KMS-11 (cell line): ENCODE measurements around the gene RYR1.

Source experiments
- H2AFZ ChIP-seq: fragments of 200-600 bp; sonication (generic); 2 replicates; pipeline ENCODE4 v1.6.1; 2016; ENCODE audit warnings: antibody characterized with exemption, mixed run types, low read depth
- H3K27ac ChIP-seq: fragments of 200-600 bp; sonication (generic); 2 replicates; pipeline ENCODE4 v1.6.1; 2016; ENCODE audit warnings: mild to moderate bottlenecking, mixed run types
- H3K27me3 ChIP-seq: fragments of 200-600 bp; sonication (generic); 2 replicates; pipeline ENCODE4 v1.6.1; 2017; ENCODE audit warnings: mild to moderate bottlenecking, low read depth, mixed run types, moderate library complexity; ENCODE audit not compliant: insufficient read depth
- H3K36me3 ChIP-seq: fragments of 200-600 bp; sonication (generic); 2 replicates; pipeline ENCODE4 v1.6.1; 2017; ENCODE audit warnings: mild to moderate bottlenecking, mixed run types; ENCODE audit not compliant: insufficient read depth
- H3K4me1 ChIP-seq: fragments of 200-600 bp; sonication (generic); 2 replicates; pipeline ENCODE4 v1.6.1; 2016; ENCODE audit warnings: mild to moderate bottlenecking, low read depth, mixed run types; ENCODE audit not compliant: poor library complexity, severe bottlenecking
- H3K4me2 ChIP-seq: fragments of 200-600 bp; sonication (generic); 2 replicates; pipeline ENCODE4 v1.7.0; 2016; ENCODE audit warnings: mild to moderate bottlenecking, mixed run types
- H3K4me3 ChIP-seq: fragments of 200-600 bp; sonication (generic); IDR thresholded peaks from 2 replicates; pipeline ENCODE4 v1.6.1; 2017; ENCODE audit warnings: low read depth, low read length, mixed read lengths; ENCODE audit not compliant: insufficient read depth
- H3K79me2 ChIP-seq: fragments of 200-600 bp; sonication (generic); 2 replicates; pipeline ENCODE4 v1.6.1; 2016; ENCODE audit warnings: low read depth, mixed run types; ENCODE audit not compliant: insufficient read depth
- H3K9ac ChIP-seq: fragments of 200-600 bp; sonication (generic); 2 replicates; pipeline ENCODE4 v1.6.1; 2016; ENCODE audit warnings: mild to moderate bottlenecking, mixed run types
- H4K20me1 ChIP-seq: fragments of 200-600 bp; sonication (generic); 2 replicates; pipeline ENCODE4 v1.6.1; 2016; ENCODE audit warnings: mild to moderate bottlenecking, mixed run types; ENCODE audit not compliant: insufficient read depth
- TF ChIP-seq, protein P1 (sequence below): fragments of 200-600 bp; sonication (generic); conservative IDR thresholded peaks from 2 replicates; pipeline ENCODE4 v1.6.1; 2017; ENCODE audit warnings: low read depth, mild to moderate bottlenecking, antibody characterized with exemption, low read length, moderate library complexity, mixed read lengths

The RYR1 gene

DNA sequence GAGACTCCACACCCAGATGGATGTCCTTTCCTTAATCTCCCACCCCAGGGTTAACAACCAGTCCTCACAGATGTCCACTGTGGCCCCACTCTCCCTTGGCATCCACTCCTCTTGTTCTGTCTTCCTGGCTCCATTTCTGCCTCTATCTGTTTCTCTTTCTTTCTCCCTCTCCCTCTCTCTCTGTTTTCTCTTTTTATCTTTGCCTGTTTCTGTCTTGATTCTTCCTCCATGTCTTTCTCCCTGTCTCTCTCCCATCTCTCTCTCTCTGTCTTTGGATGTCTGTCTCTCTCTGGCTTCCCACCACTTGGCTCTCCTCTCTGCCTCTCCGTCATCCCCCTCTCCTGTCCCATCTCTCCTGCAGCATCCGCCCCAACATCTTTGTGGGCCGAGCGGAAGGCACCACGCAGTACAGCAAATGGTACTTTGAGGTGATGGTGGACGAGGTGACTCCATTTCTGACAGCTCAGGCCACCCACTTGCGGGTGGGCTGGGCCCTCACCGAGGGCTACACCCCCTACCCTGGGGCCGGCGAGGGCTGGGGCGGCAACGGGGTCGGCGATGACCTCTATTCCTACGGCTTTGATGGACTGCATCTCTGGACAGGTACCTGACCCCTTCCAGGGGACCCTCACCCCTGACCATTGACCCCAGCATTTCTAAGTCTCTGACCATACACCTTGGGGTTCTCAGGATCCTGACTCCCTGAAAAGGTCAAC is 24.4 kb downstream of the RYR1 start:
- Histone ChIP-seq H3K27ac (no peak overlapping the region), H3K9ac (no peak overlapping the region), H3K4me3 (no peak overlapping the region), H2AFZ (no peak overlapping the region), H3K36me3 (no peaks in the 10 kb centered on the region), H3K79me2 (no peaks in the 10 kb centered on the region), H3K4me2 (no peak overlapping the region), H3K4me1 (no peaks in the 10 kb centered on the region), H4K20me1 (no peaks in the 10 kb centered on the region), H3K27me3 (peaks cover 25% of the 10 kb centered on the region)
- TF ChIP-seq, protein P1, sequence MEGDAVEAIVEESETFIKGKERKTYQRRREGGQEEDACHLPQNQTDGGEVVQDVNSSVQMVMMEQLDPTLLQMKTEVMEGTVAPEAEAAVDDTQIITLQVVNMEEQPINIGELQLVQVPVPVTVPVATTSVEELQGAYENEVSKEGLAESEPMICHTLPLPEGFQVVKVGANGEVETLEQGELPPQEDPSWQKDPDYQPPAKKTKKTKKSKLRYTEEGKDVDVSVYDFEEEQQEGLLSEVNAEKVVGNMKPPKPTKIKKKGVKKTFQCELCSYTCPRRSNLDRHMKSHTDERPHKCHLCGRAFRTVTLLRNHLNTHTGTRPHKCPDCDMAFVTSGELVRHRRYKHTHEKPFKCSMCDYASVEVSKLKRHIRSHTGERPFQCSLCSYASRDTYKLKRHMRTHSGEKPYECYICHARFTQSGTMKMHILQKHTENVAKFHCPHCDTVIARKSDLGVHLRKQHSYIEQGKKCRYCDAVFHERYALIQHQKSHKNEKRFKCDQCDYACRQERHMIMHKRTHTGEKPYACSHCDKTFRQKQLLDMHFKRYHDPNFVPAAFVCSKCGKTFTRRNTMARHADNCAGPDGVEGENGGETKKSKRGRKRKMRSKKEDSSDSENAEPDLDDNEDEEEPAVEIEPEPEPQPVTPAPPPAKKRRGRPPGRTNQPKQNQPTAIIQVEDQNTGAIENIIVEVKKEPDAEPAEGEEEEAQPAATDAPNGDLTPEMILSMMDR: no peak

DNA sequence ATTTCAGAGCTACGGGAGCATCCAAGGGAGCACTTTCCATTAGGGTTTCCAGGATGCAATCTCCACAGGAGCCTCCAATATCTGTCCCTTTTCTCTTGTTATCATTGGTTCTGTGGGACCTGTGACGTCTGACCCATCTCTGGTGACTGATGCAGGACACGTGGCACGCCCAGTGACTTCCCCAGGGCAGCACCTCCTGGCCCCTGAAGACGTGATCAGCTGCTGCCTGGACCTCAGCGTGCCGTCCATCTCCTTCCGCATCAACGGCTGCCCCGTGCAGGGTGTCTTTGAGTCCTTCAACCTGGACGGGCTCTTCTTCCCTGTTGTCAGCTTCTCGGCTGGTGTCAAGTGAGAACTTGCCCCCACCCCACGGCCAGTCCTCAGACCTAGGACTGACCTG is 25.5 kb downstream of the RYR1 start:
- no peaks in the 10 kb centered on the region for H4K20me1 ChIP-seq
- TF ChIP-seq, protein P1: no peak
- H3K36me3 ChIP-seq: no peaks in the 10 kb centered on the region
- H3K27me3 ChIP-seq: peaks cover 25% of the 10 kb centered on the region
- no peaks in the 10 kb centered on the region for H3K79me2 ChIP-seq
- H3K27ac ChIP-seq: no peak overlapping the region
- no peaks in the 10 kb centered on the region for H3K4me1 ChIP-seq
- no peak overlapping the region for H3K4me3 ChIP-seq
- no peak overlapping the region for H3K9ac ChIP-seq
- H3K4me2 ChIP-seq: no peak overlapping the region
- no peak overlapping the region for H2AFZ ChIP-seq

DNA sequence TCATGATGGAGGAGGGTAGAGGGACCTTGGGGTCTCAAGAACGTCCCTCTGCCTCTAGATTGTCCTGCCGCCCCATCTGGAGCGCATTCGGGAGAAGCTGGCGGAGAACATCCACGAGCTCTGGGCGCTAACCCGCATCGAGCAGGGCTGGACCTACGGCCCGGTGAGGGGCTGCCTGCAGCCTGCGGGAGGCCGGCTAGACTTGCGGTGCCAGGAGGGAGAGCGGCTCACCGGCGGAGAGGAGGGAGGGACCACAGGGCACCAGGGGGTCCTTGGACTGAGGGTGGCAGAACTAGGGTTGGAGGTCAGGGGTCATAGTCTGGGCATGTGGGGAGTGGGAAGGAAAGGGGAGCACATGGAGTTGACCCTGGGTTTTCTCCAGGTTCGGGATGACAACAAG is 29.9 kb downstream of the RYR1 start:
- Histone ChIP-seq H4K20me1 (no peaks in the 10 kb centered on the region), H2AFZ (no peak overlapping the region)
- TF ChIP-seq, protein P1: no peak

DNA sequence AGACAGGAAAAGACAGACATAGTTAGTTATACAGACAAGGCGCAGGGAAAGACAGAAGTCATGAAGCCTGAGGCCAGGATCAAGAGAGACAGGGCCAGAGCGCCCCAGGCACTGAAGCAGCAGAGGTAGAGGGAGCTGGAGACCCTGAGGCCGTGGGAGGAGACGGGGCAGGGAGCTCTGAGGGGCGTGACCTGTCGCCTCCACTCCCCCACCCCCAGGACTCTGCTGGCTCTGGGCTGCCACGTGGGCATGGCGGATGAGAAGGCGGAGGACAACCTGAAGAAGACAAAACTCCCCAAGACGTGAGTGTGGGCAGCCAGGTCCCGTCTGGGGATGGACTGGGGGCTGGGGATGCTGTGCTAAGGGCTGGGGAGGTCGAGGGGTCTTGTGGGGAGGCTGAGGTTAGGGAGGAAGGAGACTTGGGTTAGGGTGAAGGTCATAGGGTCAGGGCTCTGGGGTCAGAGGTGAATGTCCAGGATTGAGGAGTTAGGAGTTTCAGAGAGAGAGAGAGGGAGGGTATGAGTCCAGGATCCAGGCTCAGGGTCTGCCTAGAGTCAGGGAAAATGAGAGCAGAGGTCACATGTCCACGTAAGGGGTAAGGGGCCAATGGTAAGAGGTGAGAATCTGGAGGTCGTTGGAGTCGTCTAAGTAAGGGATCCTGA is 31.1 kb downstream of the RYR1 start:
- no peak overlapping the region for H3K4me3 ChIP-seq
- no peak overlapping the region for H3K4me2 ChIP-seq
- H3K9ac ChIP-seq: no peak overlapping the region
- H3K79me2 ChIP-seq: no peaks in the 10 kb centered on the region
- no peaks in the 10 kb centered on the region for H3K4me1 ChIP-seq
- no peak overlapping the region for H2AFZ ChIP-seq
- H3K27me3 ChIP-seq: peaks cover 23% of the 10 kb centered on the region; the same call in 1 of the 2 replicates
- no peak overlapping the region for H3K27ac ChIP-seq
- H3K36me3 ChIP-seq: no peaks in the 10 kb centered on the region
- TF ChIP-seq, protein P1: no peak
- no peaks in the 10 kb centered on the region for H4K20me1 ChIP-seq

More for the DNA sequence above, 29.9 kb downstream of the RYR1 start:
- Histone ChIP-seq H3K36me3 (no peaks in the 10 kb centered on the region), H3K9ac (no peak overlapping the region), H3K27ac (no peak overlapping the region), H3K79me2 (no peaks in the 10 kb centered on the region), H3K4me3 (no peak overlapping the region), H3K4me2 (no peak overlapping the region), H3K4me1 (no peaks in the 10 kb centered on the region), H3K27me3 (peaks cover 20% of the 10 kb centered on the region; the same call in 1 of the 2 replicates)
